HG03108 (cell line): ENCODE data around the gene NFXL1.
A peak's percentile ranks its signal among the peaks of the same experiment; 100 is the strongest.

Experiments
- ATAC-seq: cut with Tn5 transposase; IDR thresholded peaks from one replicate; pipeline ENCODE4 v1.9.1; 2021; ENCODE audit warnings: moderate library complexity; ENCODE audit not compliant: unreplicated experiment

NFXL1 gene

GRCh38 chr4:47899639-47900038 lies 14.7 kb downstream of the NFXL1 start:
- ATAC-seq = no peak

DNA sequence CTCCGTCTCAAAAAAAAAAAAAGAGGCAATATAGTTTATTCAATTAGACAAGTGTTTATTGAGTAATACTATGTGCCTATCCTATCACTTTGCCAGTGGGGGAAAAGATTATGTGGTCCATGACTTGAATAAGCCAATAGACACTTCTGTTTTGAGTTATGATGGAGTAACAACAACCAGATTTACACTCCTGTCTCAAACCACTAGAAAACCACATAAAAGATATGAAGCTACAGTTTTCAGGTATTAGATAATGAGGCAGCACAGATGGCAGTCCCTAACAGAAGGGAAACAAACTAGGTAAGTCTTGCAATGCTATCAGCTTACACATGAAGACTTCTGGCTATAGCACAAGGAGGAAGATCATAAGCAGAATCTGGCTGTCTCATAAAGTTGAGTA lies 22.5 kb downstream of the NFXL1 start:
- ATAC-seq = no peak

- no peak for ATAC-seq
These were observed 32.2 kb downstream of the NFXL1 start for GRCh38 chr4:47882228-47882627.

DNA sequence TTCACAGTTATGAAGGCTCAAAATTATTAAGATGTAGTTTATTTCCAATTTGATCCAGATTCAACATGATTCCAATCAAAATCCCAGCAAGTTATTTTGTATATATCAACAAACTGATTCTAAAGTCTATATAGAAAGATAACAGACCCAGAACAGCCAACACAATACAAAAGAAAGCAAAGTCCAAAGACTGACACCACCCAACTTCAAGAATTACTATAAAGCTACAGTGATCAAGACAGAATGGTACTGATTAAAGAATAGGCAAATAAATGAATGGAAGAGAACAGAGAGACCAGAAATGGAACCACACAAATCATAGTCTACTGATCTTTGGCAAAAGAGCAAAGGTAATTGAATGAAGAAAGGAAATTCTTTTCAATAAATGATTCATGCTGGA lies 34.9 kb downstream of the NFXL1 start:
- no peak for ATAC-seq

- no peak for ATAC-seq
These were observed 37.4 kb downstream of the NFXL1 start for GRCh38 chr4:47876784-47877546.

DNA sequence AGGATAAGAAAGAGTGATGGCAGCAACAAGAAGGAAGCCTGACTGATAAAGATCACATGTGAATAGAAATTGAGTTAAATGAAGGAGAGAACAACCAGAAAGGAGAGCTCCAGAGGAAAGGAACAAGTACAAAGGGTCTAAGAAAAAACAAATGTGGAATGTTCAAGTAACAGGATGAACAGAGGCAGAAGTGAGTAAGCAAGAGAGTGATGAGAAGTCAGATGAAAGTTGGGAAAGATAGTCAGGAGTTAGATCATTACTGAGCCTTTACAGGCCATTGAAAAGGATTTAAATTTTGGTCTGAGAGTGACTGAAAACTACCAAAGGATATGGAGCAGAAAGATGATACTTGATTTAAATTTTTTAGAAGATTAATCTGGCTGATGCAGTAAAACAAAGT lies 38.1 kb downstream of the NFXL1 start:
- no peak for ATAC-seq

DNA sequence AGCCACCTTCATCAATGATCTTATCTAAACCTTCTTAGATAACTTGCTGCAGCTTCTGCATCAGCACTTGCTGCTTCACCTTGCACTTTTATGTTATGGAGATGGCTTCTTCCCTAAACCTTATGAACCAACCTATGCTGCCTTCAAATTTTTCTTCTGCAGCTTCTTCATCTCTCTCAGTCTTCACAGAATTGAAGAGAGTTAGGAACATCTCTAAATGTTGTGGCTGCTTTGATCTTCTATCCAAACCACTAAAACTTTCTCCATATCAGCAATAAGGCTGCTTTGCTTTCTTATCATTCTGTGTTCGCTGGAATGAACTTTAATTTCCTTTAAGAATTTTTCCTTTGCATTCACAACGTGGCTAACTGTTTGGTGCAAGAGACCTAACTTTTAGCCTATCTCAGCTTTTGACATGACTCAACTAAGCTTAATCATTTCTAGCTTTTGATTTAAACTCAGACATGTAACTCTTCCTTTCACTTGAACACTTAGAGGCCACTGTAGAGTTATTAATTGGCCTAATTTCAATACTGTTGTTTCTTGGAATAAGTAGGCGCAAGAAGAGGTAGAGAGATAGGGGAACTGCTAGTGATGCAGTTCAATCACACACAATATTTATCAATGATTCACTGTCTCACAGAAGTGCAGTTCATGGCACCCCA lies 40.4 kb downstream of the NFXL1 start:
- no peak for ATAC-seq

DNA sequence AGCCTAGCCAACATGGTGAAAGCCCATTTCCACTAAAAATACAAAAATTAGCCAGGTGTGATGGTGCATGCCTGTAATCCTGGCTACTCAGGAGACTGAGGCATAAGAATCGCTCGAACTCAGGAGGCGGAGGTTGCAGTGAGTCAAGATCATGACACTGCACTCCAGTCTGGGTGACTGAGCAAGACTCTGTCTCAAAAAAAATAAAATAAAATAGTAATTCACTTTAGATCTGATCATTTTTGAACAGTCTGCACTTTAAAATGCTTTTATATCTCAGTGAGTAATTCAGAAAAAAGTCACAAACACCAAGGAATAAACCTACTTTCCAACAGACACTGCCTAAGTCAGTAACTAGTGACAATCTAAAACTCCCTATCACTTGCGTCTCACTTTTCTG lies 50.9 kb downstream of the NFXL1 start:
- ATAC-seq = no peak

DNA sequence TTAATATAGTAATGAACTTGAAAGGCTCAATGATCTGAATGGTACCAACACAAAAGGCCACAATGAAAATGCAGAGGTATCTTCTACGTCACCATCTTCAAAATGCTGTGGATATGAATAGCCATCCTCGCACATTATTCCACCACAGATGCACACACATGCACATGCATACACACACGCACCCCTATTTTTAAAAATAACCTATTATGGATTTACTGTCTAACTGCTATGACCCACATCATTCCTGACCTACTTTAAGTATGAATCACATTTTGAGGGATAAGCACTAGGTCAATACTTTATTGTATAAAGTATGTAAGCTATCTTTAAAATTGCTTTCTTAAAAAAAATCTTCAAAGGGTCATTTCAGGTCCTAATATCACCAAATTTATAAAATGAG lies 52.1 kb downstream of the NFXL1 start:
- no peak for ATAC-seq

GRCh38 chr4:47860305-47860704 lies 54.1 kb downstream of the NFXL1 start:
- ATAC-seq = no peak

GRCh38 chr4:47858006-47858405 lies 56.4 kb downstream of the NFXL1 start:
- ATAC-seq = no peak

GRCh38 chr4:47856713-47857112 lies 57.7 kb downstream of the NFXL1 start:
- ATAC-seq = no peak

DNA sequence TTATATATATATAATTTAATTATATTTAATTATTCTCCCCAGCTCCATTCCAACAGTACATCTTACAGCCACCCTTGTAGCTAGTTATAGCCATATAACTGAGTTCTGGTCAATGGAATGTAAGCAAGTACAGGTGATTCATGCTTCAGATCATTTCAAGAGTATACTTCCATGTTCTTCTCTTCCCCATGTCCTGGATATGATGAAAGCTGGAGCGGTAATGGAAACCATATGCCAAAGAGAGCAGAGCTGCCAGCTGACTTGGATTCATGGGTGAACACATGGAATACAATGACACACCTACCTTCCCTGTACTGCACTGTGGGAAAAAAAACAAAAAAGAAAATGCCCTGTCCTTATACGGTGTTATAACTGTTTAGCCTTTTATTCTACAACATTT lies 59.0 kb downstream of the NFXL1 start:
- ATAC-seq = no peak

- ATAC-seq = no peak
These were observed 62.2 kb downstream of the NFXL1 start for GRCh38 chr4:47852136-47852535.

GRCh38 chr4:47849466-47849865 lies 64.9 kb downstream of the NFXL1 start:
- ATAC-seq = no peak

- ATAC-seq = no peak
These were observed 66.3 kb downstream of the NFXL1 start for GRCh38 chr4:47848041-47848440.

DNA sequence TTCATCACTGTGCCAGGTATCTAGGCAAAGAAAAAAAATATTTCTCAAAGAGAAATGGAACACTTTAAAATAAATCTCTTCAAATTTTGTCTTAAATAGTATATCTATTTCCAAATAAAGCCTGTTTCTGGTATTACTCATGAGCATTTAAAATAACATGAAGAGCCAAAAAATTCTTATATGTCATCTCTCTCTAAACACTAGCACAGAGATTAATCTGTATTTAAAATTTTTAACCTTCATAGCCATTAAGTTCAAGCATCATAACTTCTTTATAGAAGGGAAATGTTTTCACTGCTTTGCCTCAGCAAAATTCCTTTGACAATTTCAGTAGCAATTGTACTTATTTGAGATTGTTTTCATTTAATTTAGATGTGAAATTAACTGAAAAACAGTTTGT lies 71.4 kb downstream of the NFXL1 start:
- ATAC-seq = no peak

- ATAC-seq = no peak
These were observed 74.1 kb downstream of the NFXL1 start for GRCh38 chr4:47840291-47840690.

DNA sequence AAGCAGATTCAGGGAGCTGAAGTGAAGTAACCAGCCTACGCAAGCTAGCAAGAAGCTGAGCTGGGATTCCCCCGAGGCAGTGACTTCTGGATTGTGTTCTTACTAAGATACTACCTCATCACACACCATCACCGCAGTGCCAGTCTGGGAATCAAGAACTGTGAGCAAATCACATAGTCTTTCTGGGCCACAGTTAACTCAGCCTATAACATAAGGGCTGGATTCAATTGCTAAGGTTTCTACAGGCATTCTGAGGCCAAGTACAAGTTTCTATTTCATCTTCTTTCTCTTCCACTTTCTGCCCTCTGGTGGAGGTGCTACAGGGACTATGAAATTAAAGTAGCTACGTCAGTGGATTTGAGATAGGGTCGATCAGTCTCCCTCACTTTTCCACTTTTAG lies 75.1 kb downstream of the NFXL1 start:
- peak; percentile 35 for ATAC-seq

- ATAC-seq = no peak
These were observed 75.9 kb downstream of the NFXL1 start for GRCh38 chr4:47838445-47838844.

DNA sequence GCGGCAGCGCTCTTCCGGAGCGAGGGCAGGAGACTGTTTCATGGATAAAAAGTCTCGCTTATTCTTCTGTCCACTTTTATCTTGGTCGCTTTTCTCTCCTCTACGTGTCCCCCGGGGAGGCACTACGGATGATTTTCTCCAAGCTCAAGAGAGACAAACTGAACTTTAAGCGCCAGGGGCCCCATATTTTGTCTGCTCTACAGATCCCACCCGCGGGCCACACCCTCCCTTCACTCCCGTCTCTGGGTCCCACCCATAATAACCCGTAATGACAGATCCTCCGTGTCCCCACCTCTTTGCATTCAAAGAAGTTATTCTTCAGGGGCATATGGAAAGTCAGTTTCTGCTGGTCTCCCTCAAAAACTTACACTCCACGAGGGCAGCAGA lies 76.5 kb downstream of the NFXL1 start, which contains the start of gene CORIN:
CORIN (minus strand) TSS at position 160 of the 387 bp plus-strand sequence; CDS start at position 42, 118 bp downstream.
- no peak for ATAC-seq

GRCh38 chr4:47837094-47837907 lies 77.1 kb downstream of the NFXL1 start:
- ATAC-seq = peak; percentile 49
